ENCODE results near the gene PITPNM3.

GRCh38 chr17:6589266-6589946 is 33.1 kb upstream of the PITPNM3 start:
- TF ChIP-seq, protein P1, sequence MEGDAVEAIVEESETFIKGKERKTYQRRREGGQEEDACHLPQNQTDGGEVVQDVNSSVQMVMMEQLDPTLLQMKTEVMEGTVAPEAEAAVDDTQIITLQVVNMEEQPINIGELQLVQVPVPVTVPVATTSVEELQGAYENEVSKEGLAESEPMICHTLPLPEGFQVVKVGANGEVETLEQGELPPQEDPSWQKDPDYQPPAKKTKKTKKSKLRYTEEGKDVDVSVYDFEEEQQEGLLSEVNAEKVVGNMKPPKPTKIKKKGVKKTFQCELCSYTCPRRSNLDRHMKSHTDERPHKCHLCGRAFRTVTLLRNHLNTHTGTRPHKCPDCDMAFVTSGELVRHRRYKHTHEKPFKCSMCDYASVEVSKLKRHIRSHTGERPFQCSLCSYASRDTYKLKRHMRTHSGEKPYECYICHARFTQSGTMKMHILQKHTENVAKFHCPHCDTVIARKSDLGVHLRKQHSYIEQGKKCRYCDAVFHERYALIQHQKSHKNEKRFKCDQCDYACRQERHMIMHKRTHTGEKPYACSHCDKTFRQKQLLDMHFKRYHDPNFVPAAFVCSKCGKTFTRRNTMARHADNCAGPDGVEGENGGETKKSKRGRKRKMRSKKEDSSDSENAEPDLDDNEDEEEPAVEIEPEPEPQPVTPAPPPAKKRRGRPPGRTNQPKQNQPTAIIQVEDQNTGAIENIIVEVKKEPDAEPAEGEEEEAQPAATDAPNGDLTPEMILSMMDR (IDR thresholded peaks at IDR 0.05; ENCODE audit: poor library complexity, severe bottlenecking), result no peak
- no peak for TF ChIP-seq SMC3 (conservative IDR thresholded peaks at IDR 0.05; ENCODE audit: poor library complexity)
